ENCODE results near the gene CERS6.
A peak's percentile ranks its signal among the peaks of the same experiment; 100 is the strongest.

CERS6 gene

DNA sequence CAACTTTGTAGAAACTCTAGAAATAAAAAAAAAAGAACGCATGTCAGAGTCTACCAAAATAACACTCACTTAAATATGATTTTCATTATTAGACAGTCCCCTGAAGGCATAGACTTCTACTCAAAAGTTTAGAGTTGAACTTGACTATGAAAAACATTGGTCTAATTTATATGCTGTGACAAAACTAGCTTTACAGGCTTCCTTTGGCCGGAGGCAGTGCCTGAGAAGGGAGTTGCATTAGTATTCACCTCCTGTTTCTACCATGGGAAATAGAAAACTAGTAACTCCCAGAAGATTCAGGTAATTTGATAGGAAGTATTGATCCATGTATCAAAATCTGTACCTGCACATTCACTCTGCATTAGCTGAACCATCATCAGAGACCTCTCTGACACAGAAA is 182.9 kb downstream of the CERS6 start:
- TF ChIP-seq, protein P1, sequence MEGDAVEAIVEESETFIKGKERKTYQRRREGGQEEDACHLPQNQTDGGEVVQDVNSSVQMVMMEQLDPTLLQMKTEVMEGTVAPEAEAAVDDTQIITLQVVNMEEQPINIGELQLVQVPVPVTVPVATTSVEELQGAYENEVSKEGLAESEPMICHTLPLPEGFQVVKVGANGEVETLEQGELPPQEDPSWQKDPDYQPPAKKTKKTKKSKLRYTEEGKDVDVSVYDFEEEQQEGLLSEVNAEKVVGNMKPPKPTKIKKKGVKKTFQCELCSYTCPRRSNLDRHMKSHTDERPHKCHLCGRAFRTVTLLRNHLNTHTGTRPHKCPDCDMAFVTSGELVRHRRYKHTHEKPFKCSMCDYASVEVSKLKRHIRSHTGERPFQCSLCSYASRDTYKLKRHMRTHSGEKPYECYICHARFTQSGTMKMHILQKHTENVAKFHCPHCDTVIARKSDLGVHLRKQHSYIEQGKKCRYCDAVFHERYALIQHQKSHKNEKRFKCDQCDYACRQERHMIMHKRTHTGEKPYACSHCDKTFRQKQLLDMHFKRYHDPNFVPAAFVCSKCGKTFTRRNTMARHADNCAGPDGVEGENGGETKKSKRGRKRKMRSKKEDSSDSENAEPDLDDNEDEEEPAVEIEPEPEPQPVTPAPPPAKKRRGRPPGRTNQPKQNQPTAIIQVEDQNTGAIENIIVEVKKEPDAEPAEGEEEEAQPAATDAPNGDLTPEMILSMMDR (conservative IDR thresholded peaks at IDR 0.05; ENCODE audit: low read depth, low read length): no peak
- no peak overlapping the region for H3K4me3 ChIP-seq (ENCODE audit: low read depth, low read length)

DNA sequence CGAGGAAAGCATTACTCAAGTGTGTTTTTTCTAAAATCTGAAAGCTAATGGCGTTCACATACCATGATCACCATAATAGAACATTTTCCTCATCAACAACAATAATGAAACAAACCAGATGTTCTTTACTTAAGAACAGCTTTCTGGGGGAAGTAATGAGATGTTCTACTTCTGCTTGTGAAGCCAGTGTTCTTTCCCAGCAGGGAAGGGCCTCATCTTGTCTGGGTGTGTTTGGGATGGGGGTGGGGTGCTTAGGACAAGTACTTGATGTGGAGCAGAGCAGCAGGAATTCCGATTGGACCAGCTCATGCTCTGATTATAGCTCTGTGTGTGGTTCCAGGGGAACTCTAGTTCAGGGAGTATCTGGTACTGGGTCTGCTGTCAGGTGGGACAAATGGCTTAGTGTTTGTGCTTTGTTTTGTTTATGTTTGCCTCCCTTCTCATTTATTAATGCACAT is 183.4 kb downstream of the CERS6 start:
- TF ChIP-seq, protein P1 (conservative IDR thresholded peaks at IDR 0.05; ENCODE audit: low read depth, low read length): no peak
- DNase-seq (ENCODE audit: low read depth): peak; percentile 92
- H3K4me3 ChIP-seq (ENCODE audit: low read depth, low read length): no peak overlapping the region

More for the DNA sequence above, 182.9 kb downstream of the CERS6 start:
- no peak for DNase-seq (ENCODE audit: low read depth)

GRCh38 chr2:168640039-168640438 is 184.0 kb downstream of the CERS6 start:
- no peak for DNase-seq (ENCODE audit: low read depth)
- no peak overlapping the region for H3K4me3 ChIP-seq (ENCODE audit: low read depth, low read length)
- TF ChIP-seq, protein P1 (conservative IDR thresholded peaks at IDR 0.05; ENCODE audit: low read depth, low read length): no peak

DNA sequence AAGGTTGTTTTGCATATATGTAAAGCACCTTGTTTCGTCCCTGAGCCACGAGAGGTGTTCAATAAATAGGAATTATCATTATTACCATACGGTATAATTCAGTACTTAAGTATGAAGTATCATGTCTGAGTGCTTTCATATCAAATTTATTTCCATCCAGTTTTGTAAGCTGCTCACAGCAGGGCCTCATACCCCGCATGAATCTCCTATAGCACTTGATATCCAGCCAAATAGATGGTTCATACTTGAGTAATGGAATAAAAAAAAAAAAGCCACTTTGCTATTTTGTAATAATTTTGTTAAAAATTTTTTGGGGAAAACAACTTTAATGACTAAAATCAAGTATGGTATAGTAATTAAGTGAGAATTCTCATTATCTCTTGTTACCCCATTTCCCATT is 185.6 kb downstream of the CERS6 start:
- TF ChIP-seq, protein P1 (conservative IDR thresholded peaks at IDR 0.05; ENCODE audit: low read depth, low read length): no peak

DNA sequence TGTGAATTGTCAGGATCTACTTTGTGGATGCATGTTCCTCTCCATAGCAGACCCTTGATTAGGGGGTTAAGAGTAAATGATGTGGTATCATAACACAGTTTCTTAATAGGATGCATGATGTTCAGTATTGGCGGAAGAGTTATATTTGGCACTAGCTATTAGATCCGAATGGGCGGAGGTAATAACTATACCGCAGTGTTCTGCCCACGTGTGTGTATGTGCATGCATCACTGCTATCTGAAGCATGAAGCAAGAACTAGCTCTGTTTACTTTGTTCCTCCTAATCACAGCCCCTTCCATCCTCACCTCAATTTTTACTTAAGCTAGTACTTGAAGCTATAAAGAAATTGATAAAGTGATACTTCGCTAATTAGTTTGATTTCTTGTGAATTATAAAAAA is 186.8 kb downstream of the CERS6 start:
- TF ChIP-seq, protein P1 (conservative IDR thresholded peaks at IDR 0.05; ENCODE audit: low read depth, low read length): no peak
- H3K4me3 ChIP-seq (ENCODE audit: low read depth, low read length): no peak overlapping the region
- DNase-seq (ENCODE audit: low read depth): no peak

More for the DNA sequence above, 185.6 kb downstream of the CERS6 start:
- peak; percentile 70 for DNase-seq (ENCODE audit: low read depth)
- H3K4me3 ChIP-seq (ENCODE audit: low read depth, low read length): no peak overlapping the region

DNA sequence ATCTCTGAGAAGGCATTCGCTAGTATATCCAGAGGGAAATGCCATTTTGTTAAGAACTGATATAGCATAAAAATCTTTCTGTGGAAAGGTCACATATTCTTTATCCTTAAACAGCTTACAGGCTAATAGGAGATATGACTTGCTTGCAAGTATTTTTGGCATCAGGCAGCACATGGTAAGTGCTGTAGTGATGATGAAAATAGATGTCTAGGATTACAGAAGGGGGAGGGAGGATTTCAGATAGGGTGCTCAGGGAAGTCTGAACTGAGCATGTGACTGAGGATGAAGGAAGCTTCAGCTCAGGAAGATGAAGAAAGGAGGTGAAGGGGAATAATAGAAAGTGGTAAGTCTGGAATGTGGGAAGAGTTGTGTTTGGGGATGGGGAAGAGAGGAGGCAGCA is 187.9 kb downstream of the CERS6 start:
- peak; percentile 87 for DNase-seq (ENCODE audit: low read depth)
- no peak overlapping the region for H3K4me3 ChIP-seq (ENCODE audit: low read depth, low read length)
- TF ChIP-seq, protein P1 (conservative IDR thresholded peaks at IDR 0.05; ENCODE audit: low read depth, low read length): no peak

GRCh38 chr2:168645696-168646338 is 189.7 kb downstream of the CERS6 start:
- H3K4me3 ChIP-seq (ENCODE audit: low read depth, low read length): no peak overlapping the region
- DNase-seq (ENCODE audit: low read depth): no peak
- TF ChIP-seq, protein P1 (conservative IDR thresholded peaks at IDR 0.05; ENCODE audit: low read depth, low read length): no peak

Data from choroid plexus epithelial cell (primary cell).